Sigmoid colon (tissue), 7 donors: ENCODE measurements around the gene DNA2. TPM values are rescaled to one million over a fixed set of nuclear protein-coding genes. Genes with fewer than 3 reads are reported as not detected.

ENCODE experiments used
- DNase-seq: peaks from one replicate; pipeline ENCODE4 v3.0.0-alpha.2; 2019
- H3K27ac ChIP-seq, 4 donors: fragments of 200-600 bp; sonication (generic); one replicate each; pipeline ENCODE4 v1.5.1; 2016 to 2019; ENCODE audit warnings: mild to moderate bottlenecking in 1 of 4
- H3K27me3 ChIP-seq, 3 donors: fragments of 200-600 bp; sonication (generic); one replicate each; pipeline ENCODE4 v1.5.1; 2019; ENCODE audit warnings: mild to moderate bottlenecking in 1 of 3
- H3K36me3 ChIP-seq, 4 donors: fragments of 200-600 bp; sonication (generic); one replicate each; pipeline ENCODE4 v1.5.1; 2016 to 2019
- H3K4me1 ChIP-seq, 4 donors: fragments of 200-600 bp; sonication (generic); one replicate each; pipeline ENCODE4 v1.5.1; 2017 to 2019
- H3K4me3 ChIP-seq, 4 donors: fragments of 200-600 bp; sonication (generic); one replicate each; pipeline ENCODE4 v1.5.1; 2017 to 2019; ENCODE audit warnings: mild to moderate bottlenecking in 2 of 4, moderate library complexity in 1 of 4
- H3K9me3 ChIP-seq, 4 donors: fragments of 200-600 bp in 3 of 4; sonication (generic) in 3 of 4; one replicate each; pipeline versions ENCODE4 v1.5.1 to v1.6.1; 2013 to 2019
- CTCF ChIP-seq, 4 experiments: fragments of 450-650 bp in 3 of 4; fragments of 200-600 bp in 1 of 4; IDR thresholded peaks; one replicate each; pipeline ENCODE4 v1.5.1; 2016 to 2019; ENCODE audit warnings: antibody characterized with exemption in 4 of 4, mild to moderate bottlenecking in 3 of 4, moderate library complexity in 2 of 4
- EP300 ChIP-seq, 4 donors: sonication (generic); formaldehyde crosslinking; IDR thresholded peaks; one replicate each; pipeline ENCODE4 v1.6.1; 2017; ENCODE audit warnings: antibody characterized with exemption in 4 of 4
- POLR2A ChIP-seq, 2 donors: fragments of 450-650 bp; IDR thresholded peaks; one replicate each; pipeline ENCODE4 v1.6.1; 2016; ENCODE audit warnings: antibody characterized with exemption in 2 of 2, mild to moderate bottlenecking in 2 of 2, moderate library complexity in 2 of 2
- POLR2AphosphoS5 ChIP-seq, 4 donors: sonication (generic); formaldehyde crosslinking; IDR thresholded peaks; one replicate each; pipeline ENCODE4 v1.6.1; 2017; ENCODE audit warnings: antibody characterized with exemption in 4 of 4
- WGBS, 2 donors: extraction: QIAGEN DNeasy Blood & Tissue Kit; methylation state at CpG; one replicate each; pipeline ENCODE4 v1.1.7; 2013; 5-methylcytosine and 5-hydroxymethylcytosine counted together
- intact Hi-C: fragments of 100-400 bp; cut with DNase I; formaldehyde crosslinking; loops from one replicate; pipeline ENCODE4 v1.15.1; 2023
- polyA plus RNA-seq, 3 donors: library from polyadenylated mRNA; stranded (reverse); fragments of 200-250 nt; gene quantifications; one replicate each; pipeline ENCODE4 v1.2.3, GENCODE V29; 2013
- total RNA-seq, 4 donors: library from RNA; depleted of rRNA; stranded (reverse); fragments of >200 nt; gene quantifications; one replicate each; pipeline ENCODE4 v1.1.0, GENCODE V29; 2016
- donor health status: healthy with polysubstance abuse.
- donor health status: Bipolar disorder and iron deficiency.
- donor health status: healthy.

DNA2 gene
- total and polyA plus RNA-seq, 7 donors = under 0.01 to 6.4 (median 2.3) TPM

GRCh38 chr10:68408898-68409518, 62.8 kb downstream of the DNA2 start:
- no peak for TF ChIP-seq EP300 (IDR thresholded peaks at IDR 0.05)
- H3K27ac ChIP-seq = no peak overlapping the region
- intact Hi-C loops = loop anchor here (5.0 to 10.0 kb wide), 3 partner anchors 74 to 486 kb away; partner anchors contain the start of genes HNRNPH3, PBLD and SLC25A16
- 94% methylated on average over 2 of the region's 2 CpGs for WGBS, 2 donors
- H3K4me3 ChIP-seq = no peak overlapping the region
- no peaks in the 10 kb centered on the region for H3K36me3 ChIP-seq
- H3K27me3 ChIP-seq = no peaks in the 10 kb centered on the region
- peaks cover 0 to 16% (median 9%) of the 10 kb centered on the region in 4 donors for H3K4me1 ChIP-seq
- DNase-seq = no peak
- H3K9me3 ChIP-seq = no peaks in the 10 kb centered on the region

- 0 to 1% methylated on average over 79 of the region's 79 CpGs for WGBS, 2 donors
- H3K4me3 ChIP-seq = peak within 1 kb of the TSS; percentile 94 to 98 (median 97)
- H3K9me3 ChIP-seq = no peaks in the 10 kb centered on the region
- H3K27ac ChIP-seq = peak within 1 kb of the TSS; percentile 92 to 97 (median 96)
- no peaks in the 10 kb centered on the region for H3K27me3 ChIP-seq
- intact Hi-C loops = loop anchor here (5.0 to 10.0 kb wide), 3 partner anchors 72 to 488 kb away; partner anchors contain the start of genes HNRNPH3, PBLD and SLC25A16
- H3K4me1 ChIP-seq = peaks cover 0 to 16% (median 9%) of the 10 kb centered on the region in 4 donors
- H3K36me3 ChIP-seq = no peaks in the 10 kb centered on the region
- peak; percentile 87 for DNase-seq
- TF ChIP-seq POLR2A (IDR thresholded peaks at IDR 0.05) (no peak), POLR2AphosphoS5 (IDR thresholded peaks at IDR 0.05) (peak; percentile 62 to 88 (median 76)), EP300 (IDR thresholded peaks at IDR 0.05) (no peak), CTCF (IDR thresholded peaks at IDR 0.05) (peak in 3 of 4 experiments; percentile 40 to 76 (median 41))
Measured at GRCh38 chr10:68406815-68407548, 64.8 kb downstream of the DNA2 start, which contains the start of gene RUFY2. TSS of gene RUFY2 (minus strand) at chr10:68407277. CDS start at chr10:68407189, 88 bp downstream.

- WGBS, 2 donors = 1% methylated on average over 38 of the region's 38 CpGs
- intact Hi-C loops = loop anchor here (5.0 to 10.0 kb wide), 3 partner anchors 71 to 489 kb away; partner anchors contain the start of genes HNRNPH3, PBLD and SLC25A16
- DNase-seq = no peak
- Histone ChIP-seq H3K4me3 (peak overlapping the region; percentile 94 to 98 (median 97)), H3K27me3 (no peaks in the 10 kb centered on the region), H3K36me3 (peaks cover 0 to 5% (median 0%) of the 10 kb centered on the region in 4 donors), H3K4me1 (peaks cover 0 to 16% (median 9%) of the 10 kb centered on the region in 4 donors), H3K27ac (peak overlapping the region; percentile 92 to 97 (median 96)), H3K9me3 (no peaks in the 10 kb centered on the region)
- TF ChIP-seq EP300 (IDR thresholded peaks at IDR 0.05) (no peak), POLR2AphosphoS5 (IDR thresholded peaks at IDR 0.05) (no peak), CTCF (IDR thresholded peaks at IDR 0.05) (no peak), POLR2A (IDR thresholded peaks at IDR 0.05) (no peak)
Measured at GRCh38 chr10:68406111-68406814, 65.5 kb downstream of the DNA2 start.

DNA sequence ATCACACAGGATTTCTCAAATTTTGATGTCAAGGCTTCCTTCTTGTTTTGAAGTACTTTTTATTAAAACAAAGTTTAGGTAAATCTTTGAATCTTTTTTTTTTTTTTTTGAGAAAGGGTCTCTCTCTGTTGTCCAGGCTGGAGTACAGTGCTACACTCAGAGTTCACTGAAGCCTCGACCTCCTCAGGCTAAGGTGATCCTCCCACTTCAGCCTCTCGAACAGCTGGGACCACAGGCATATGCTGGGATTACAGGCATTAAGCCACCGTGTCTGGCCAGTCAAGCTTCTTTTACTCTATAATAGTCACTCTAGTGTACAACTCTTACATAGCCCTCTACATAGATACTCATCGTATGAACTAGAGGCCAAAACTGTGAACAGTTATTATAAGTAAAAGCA, 68.1 kb downstream of the DNA2 start:
- no peaks in the 10 kb centered on the region for H3K27me3 ChIP-seq

More for the DNA sequence above, 68.1 kb downstream of the DNA2 start:
- Histone ChIP-seq H3K27ac (no peak overlapping the region), H3K4me3 (no peak overlapping the region), H3K4me1 (peaks cover 0 to 16% (median 9%) of the 10 kb centered on the region in 4 donors), H3K9me3 (no peaks in the 10 kb centered on the region), H3K36me3 (peaks cover 0 to 25% (median 0%) of the 10 kb centered on the region in 4 donors)
- 89 to 92% methylated on average over 4 of the region's 4 CpGs for WGBS, 2 donors
- no peak for DNase-seq
- intact Hi-C loops = loop anchor here (10.0 kb wide), 2 partner anchors 69 to 491 kb away; partner anchors contain the start of genes HNRNPH3 and PBLD
- no peak for TF ChIP-seq CTCF (IDR thresholded peaks at IDR 0.05)
- TF ChIP-seq EP300 (IDR thresholded peaks at IDR 0.05) = no peak
- no peak for TF ChIP-seq POLR2AphosphoS5 (IDR thresholded peaks at IDR 0.05)
- TF ChIP-seq POLR2A (IDR thresholded peaks at IDR 0.05) = no peak
